A549 (cell line): ENCODE measurements around the gene TXNDC15.

ENCODE experiments used
- BHLHE40 ChIP-seq: IDR thresholded peaks from 2 replicates; pipeline ENCODE4 v1.6.1; 2012; ENCODE audit warnings: low read depth, low read length, inconsistent platforms
- CTCF ChIP-seq: fragments of >200 bp; sonication (Bioruptor Twin); formaldehyde crosslinking; IDR thresholded peaks from 3 replicates; pipeline ENCODE4 v1.5.1; 2016
- MAFK ChIP-seq: fragments of 450-650 bp; IDR thresholded peaks from 2 replicates; pipeline ENCODE4 v1.6.1; 2014; ENCODE audit not compliant: partially characterized antibody
- USF2 ChIP-seq: fragments of 450-650 bp; IDR thresholded peaks from 2 replicates; pipeline ENCODE4 v1.6.1; 2014; ENCODE audit warnings: antibody characterized with exemption
- TF ChIP-seq, protein P1 (sequence below): fragments of >200 bp; sonication (Bioruptor Twin); formaldehyde crosslinking; IDR thresholded peaks from 3 replicates; pipeline ENCODE4 v1.6.1; 2016

- no peak for TF ChIP-seq CTCF
- no peak for TF ChIP-seq BHLHE40
- TF ChIP-seq USF2, result no peak
- TF ChIP-seq, protein P1, sequence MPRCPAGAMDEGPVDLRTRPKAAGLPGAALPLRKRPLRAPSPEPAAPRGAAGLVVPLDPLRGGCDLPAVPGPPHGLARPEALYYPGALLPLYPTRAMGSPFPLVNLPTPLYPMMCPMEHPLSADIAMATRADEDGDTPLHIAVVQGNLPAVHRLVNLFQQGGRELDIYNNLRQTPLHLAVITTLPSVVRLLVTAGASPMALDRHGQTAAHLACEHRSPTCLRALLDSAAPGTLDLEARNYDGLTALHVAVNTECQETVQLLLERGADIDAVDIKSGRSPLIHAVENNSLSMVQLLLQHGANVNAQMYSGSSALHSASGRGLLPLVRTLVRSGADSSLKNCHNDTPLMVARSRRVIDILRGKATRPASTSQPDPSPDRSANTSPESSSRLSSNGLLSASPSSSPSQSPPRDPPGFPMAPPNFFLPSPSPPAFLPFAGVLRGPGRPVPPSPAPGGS, result no peak
- peak; percentile 26 for TF ChIP-seq MAFK
Measured at GRCh38 chr5:134943547-134943946, 69.4 kb downstream of the TXNDC15 start.
